T-helper 9 cell (primary cell): Measurements from ENCODE around the gene TTLL10.

ENCODE experiments used
- DNase-seq: peaks from one replicate; pipeline ENCODE4 v3.0.0-alpha.2; 2020
- total RNA-seq, 2 donors: gene quantifications; one replicate each; lab custom pipeline; 2026; lab: John Stamatoyannopoulos, UW

The TTLL10 gene
- total RNA-seq, result 0 to 1.2 reads per million in 2 donors

- DNase-seq, result peak; percentile 40
These were observed at the start of gene TTLL10 for GRCh38 chr1:1173793-1174415. TSS of gene TTLL10 (plus strand) at chr1:1173880. CDS start at chr1:1179216, 5,336 bp downstream.

GRCh38 chr1:1124508-1124785 lies 49.2 kb upstream of the TTLL10 start:
- DNase-seq, result no peak

GRCh38 chr1:1124786-1125642 lies 48.7 kb upstream of the TTLL10 start:
- no peak for DNase-seq

- no peak for DNase-seq
These were observed 47.7 kb upstream of the TTLL10 start for GRCh38 chr1:1125945-1126344.

GRCh38 chr1:1127551-1128451 lies 45.9 kb upstream of the TTLL10 start:
- no peak for DNase-seq

GRCh38 chr1:1128454-1129139 lies 45.1 kb upstream of the TTLL10 start:
- DNase-seq, result no peak

- no peak for DNase-seq
These were observed 44.3 kb upstream of the TTLL10 start for GRCh38 chr1:1129381-1129821.

- DNase-seq, result no peak
These were observed 43.2 kb upstream of the TTLL10 start for GRCh38 chr1:1130206-1131120.

GRCh38 chr1:1132042-1132950 lies 41.4 kb upstream of the TTLL10 start:
- DNase-seq, result no peak

- no peak for DNase-seq
These were observed 40.5 kb upstream of the TTLL10 start for GRCh38 chr1:1132956-1133750.

- no peak for DNase-seq
These were observed 39.2 kb upstream of the TTLL10 start for GRCh38 chr1:1134300-1134970.

- DNase-seq, result no peak
These were observed 38.1 kb upstream of the TTLL10 start for GRCh38 chr1:1135339-1136136.

GRCh38 chr1:1136547-1137230 lies 37.0 kb upstream of the TTLL10 start:
- DNase-seq, result peak; percentile 22

- peak; percentile 68 for DNase-seq
These were observed 36.2 kb upstream of the TTLL10 start for GRCh38 chr1:1137256-1138045.

GRCh38 chr1:1140673-1141072 lies 33.0 kb upstream of the TTLL10 start:
- DNase-seq, result no peak

- no peak for DNase-seq
These were observed 32.3 kb upstream of the TTLL10 start for GRCh38 chr1:1141244-1141910.
